Chondrocyte (in vitro differentiated cells): Measurements from ENCODE around the gene YAP1. TPM values are rescaled to one million over a fixed set of nuclear protein-coding genes. Genes with fewer than 3 reads are reported as not detected.

Experiments
- DNase-seq: peaks from one replicate; pipeline ENCODE4 v3.0.0; 2021; ENCODE audit warnings: mixed read lengths, low spot score
- H3K27ac Mint-ChIP-seq: one replicate; pipeline ENCODE4 v1.8.0; 2021; ENCODE audit warnings: mild to moderate bottlenecking, moderate library complexity, mixed read lengths; ENCODE audit not compliant: unreplicated experiment
- H3K27me3 Mint-ChIP-seq: 2 replicates; pipeline ENCODE4 v1.8.0; 2021; ENCODE audit warnings: low read depth, mixed read lengths
- H3K36me3 Mint-ChIP-seq: 2 replicates; pipeline ENCODE4 v1.8.0; 2021; ENCODE audit warnings: low read depth, mixed read lengths
- H3K4me1 Mint-ChIP-seq: 2 replicates; pipeline ENCODE4 v1.8.0; 2021; ENCODE audit warnings: low read depth, mild to moderate bottlenecking, mixed read lengths
- H3K4me3 Mint-ChIP-seq: one replicate; pipeline ENCODE4 v1.8.0; 2021; ENCODE audit warnings: mild to moderate bottlenecking, moderate library complexity, mixed read lengths; ENCODE audit not compliant: unreplicated experiment
- H3K9me3 Mint-ChIP-seq: 2 replicates; pipeline ENCODE4 v1.8.0; 2021; ENCODE audit warnings: low read depth, mixed read lengths
- total RNA-seq: library from RNA; stranded (reverse); gene quantifications from 3 replicates; pipeline ENCODE4 v1.2.1, GENCODE V29; 2021
- TF ChIP-seq, protein P1 (sequence below): fragments of 200-600 bp; sonication (generic); IDR thresholded peaks from 2 replicates; pipeline ENCODE4 v1.5.0; 2021; ENCODE audit warnings: antibody characterized with exemption, mild to moderate bottlenecking, moderate library complexity

YAP1 gene
- total RNA-seq, 1 donor from 2014 or later: 114 TPM

DNA sequence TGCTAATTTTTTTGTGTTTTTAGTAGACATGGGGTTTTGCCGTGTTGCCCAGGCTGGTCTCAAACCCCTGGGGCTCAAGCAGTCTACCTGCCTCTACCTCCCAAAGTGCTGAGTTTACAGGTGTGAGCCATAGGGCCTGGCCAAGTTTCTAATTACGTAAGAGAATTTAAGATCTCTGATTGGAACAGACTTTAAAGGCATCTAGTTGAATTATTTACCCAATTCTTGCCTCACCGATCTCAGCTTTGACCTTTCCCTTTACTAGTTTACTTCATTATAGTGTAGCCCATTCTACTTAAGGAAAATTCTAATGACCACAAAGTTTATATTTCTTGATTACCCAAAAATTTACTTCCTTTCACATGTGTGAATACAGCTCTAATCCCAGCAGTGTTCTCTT is 81.6 kb downstream of the YAP1 start:
- DNase-seq: no peak
- no peak overlapping the region for H3K27ac Mint-ChIP-seq
- peaks cover 7% of the 10 kb centered on the region for H3K36me3 Mint-ChIP-seq
- H3K27me3 Mint-ChIP-seq: no peaks in the 10 kb centered on the region
- no peaks in the 10 kb centered on the region for H3K9me3 Mint-ChIP-seq
- TF ChIP-seq, protein P1, sequence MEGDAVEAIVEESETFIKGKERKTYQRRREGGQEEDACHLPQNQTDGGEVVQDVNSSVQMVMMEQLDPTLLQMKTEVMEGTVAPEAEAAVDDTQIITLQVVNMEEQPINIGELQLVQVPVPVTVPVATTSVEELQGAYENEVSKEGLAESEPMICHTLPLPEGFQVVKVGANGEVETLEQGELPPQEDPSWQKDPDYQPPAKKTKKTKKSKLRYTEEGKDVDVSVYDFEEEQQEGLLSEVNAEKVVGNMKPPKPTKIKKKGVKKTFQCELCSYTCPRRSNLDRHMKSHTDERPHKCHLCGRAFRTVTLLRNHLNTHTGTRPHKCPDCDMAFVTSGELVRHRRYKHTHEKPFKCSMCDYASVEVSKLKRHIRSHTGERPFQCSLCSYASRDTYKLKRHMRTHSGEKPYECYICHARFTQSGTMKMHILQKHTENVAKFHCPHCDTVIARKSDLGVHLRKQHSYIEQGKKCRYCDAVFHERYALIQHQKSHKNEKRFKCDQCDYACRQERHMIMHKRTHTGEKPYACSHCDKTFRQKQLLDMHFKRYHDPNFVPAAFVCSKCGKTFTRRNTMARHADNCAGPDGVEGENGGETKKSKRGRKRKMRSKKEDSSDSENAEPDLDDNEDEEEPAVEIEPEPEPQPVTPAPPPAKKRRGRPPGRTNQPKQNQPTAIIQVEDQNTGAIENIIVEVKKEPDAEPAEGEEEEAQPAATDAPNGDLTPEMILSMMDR: no peak
- H3K4me3 Mint-ChIP-seq: no peak overlapping the region
- H3K4me1 Mint-ChIP-seq: peaks cover 25% of the 10 kb centered on the region

DNA sequence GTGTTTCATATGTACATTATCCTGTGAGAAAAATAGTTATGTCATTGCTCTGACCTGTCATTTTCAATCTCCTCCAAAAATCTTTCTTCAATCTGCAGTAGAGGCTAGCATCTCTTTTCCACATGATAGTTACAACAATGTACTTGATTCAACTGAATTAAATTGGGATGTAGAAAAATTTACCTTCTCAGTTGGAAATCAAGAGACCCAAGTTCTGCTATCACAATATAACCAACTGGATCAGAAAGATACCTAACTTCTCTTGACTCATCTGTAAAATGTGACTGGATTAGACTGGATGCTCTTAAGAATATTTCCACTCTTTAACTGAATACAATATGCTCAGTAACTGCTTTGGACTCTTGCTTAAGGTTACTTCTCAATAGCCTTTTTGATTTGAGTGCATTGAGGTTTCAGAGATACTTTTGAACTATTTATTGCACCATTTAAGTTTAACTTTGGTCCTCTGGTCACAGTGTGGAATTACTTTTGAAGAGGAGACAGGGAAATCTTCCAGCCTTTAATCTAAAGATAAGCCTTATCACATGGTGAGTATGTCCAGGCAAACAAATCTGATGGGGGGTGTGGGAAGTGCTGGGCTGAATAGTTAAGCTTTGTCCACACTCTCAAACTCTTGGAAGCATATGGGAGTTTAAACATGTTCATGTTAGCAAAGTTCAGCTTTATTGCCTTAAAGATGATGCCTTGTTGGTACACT is 82.3 kb downstream of the YAP1 start:
- TF ChIP-seq, protein P1: no peak
- H3K27ac Mint-ChIP-seq: no peak overlapping the region
- no peaks in the 10 kb centered on the region for H3K27me3 Mint-ChIP-seq
- H3K4me3 Mint-ChIP-seq: no peak overlapping the region
- H3K36me3 Mint-ChIP-seq: peaks cover 7% of the 10 kb centered on the region
- peaks cover 21% of the 10 kb centered on the region for H3K4me1 Mint-ChIP-seq
- no peak for DNase-seq
- H3K9me3 Mint-ChIP-seq: no peaks in the 10 kb centered on the region

DNA sequence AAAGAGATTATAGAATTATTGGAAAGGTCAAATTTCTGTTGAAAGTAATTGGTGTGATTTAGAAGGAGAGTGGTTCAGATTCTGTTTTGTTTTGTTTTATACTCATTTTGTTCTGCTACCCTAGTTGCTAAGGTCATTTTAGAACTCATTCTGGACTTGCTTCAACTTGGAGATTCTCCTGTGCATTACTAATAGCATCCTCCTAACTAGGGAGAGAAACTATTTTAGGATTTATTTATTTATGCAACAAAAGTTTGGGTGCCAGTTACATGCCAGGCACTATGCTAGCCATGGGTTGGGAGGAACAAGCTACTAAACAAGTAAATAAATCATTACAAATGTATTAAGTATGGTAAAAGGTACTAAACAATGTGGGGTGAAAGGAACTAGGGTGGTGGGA is 84.0 kb downstream of the YAP1 start:
- TF ChIP-seq, protein P1: no peak
- H3K4me3 Mint-ChIP-seq: no peak overlapping the region
- no peak for DNase-seq
- H3K27me3 Mint-ChIP-seq: no peaks in the 10 kb centered on the region
- H3K4me1 Mint-ChIP-seq: peaks cover 17% of the 10 kb centered on the region
- no peaks in the 10 kb centered on the region for H3K9me3 Mint-ChIP-seq
- H3K27ac Mint-ChIP-seq: no peak overlapping the region
- peaks cover 11% of the 10 kb centered on the region for H3K36me3 Mint-ChIP-seq

DNA sequence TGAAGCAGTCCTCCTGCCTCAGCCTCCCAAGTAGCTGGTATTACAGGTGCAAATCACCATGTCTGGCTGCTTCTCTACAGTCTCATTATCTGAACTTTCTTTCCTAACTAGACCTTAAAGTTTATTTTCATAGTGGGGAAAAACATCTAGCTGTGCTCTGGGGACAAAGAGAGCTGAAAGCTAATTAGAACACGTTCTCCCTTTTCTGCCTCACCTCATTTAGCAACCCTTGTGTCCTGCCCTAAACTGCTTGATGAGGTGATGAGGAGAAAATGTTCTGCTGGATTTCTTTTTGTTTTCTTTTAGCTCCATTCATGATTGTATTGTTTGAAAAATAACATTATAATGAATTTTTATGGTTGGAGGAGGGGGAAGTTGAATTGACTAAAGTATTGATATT is 84.7 kb downstream of the YAP1 start:
- peaks cover 11% of the 10 kb centered on the region for H3K36me3 Mint-ChIP-seq
- peak overlapping the region; percentile 41 for H3K27ac Mint-ChIP-seq
- H3K4me3 Mint-ChIP-seq: no peak overlapping the region
- H3K27me3 Mint-ChIP-seq: no peaks in the 10 kb centered on the region
- DNase-seq: no peak
- H3K4me1 Mint-ChIP-seq: peaks cover 17% of the 10 kb centered on the region
- H3K9me3 Mint-ChIP-seq: no peaks in the 10 kb centered on the region
- TF ChIP-seq, protein P1: no peak

DNA sequence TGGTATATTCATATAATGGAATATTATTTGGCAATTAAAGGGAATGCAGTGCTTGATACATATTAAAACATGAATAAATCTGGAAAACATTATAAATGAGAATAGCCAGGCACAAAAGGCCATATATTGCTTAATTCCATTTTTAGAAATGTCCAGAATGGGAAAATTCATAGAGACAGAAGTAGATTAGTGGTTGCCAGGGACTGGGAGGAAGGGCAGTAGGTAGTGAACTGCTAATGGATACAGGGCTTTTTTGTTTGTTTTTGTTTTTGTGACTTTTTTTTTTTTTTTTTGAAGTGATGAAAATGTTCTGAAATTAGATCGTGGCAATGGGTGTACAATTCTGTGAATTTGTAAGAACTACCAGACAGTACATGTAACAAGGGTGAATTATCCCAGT is 86.1 kb downstream of the YAP1 start:
- peaks cover 17% of the 10 kb centered on the region for H3K4me1 Mint-ChIP-seq
- TF ChIP-seq, protein P1: no peak
- peaks cover 14% of the 10 kb centered on the region for H3K36me3 Mint-ChIP-seq
- no peaks in the 10 kb centered on the region for H3K27me3 Mint-ChIP-seq
- H3K4me3 Mint-ChIP-seq: no peak overlapping the region
- DNase-seq: no peak
- H3K9me3 Mint-ChIP-seq: no peaks in the 10 kb centered on the region
- H3K27ac Mint-ChIP-seq: peak overlapping the region; percentile 49
